H9 (cell line): ENCODE results near the gene RAP1GDS1. TPM values are rescaled to one million over a fixed set of nuclear protein-coding genes. Genes with fewer than 3 reads are reported as not detected.

Experiments used
- DNase-seq: peaks from one replicate; pipeline ENCODE4 v3.0.0-alpha.2; 2017
- H2AFZ ChIP-seq: one replicate; pipeline ENCODE4 v1.6.1; 2013; ENCODE audit warnings: mild to moderate bottlenecking, low read length, control low read depth, moderate library complexity
- H2AK5ac ChIP-seq: 2 replicates; pipeline ENCODE4 v1.6.1; 2013; ENCODE audit warnings: low read length, control low read depth, mixed read lengths; ENCODE audit not compliant: insufficient read length
- H2BK120ac ChIP-seq: one replicate; pipeline ENCODE4 v1.6.1; 2013; ENCODE audit warnings: low read depth, mild to moderate bottlenecking, low read length, control low read depth, inconsistent platforms; ENCODE audit not compliant: poor library complexity, severe bottlenecking
- H2BK12ac ChIP-seq: 2 replicates; pipeline ENCODE4 v1.6.1; 2013; ENCODE audit warnings: low read length, control low read depth, mixed read lengths, low read depth; ENCODE audit not compliant: insufficient read length
- H2BK15ac ChIP-seq: 2 replicates; pipeline ENCODE4 v1.6.1; 2013; ENCODE audit warnings: low read depth, low read length, control low read depth
- H2BK20ac ChIP-seq: one replicate; pipeline ENCODE4 v1.6.1; 2013; ENCODE audit warnings: low read depth, mild to moderate bottlenecking, low read length, control low read depth, inconsistent platforms; ENCODE audit not compliant: poor library complexity, severe bottlenecking
- H2BK5ac ChIP-seq: 2 replicates; pipeline ENCODE4 v1.6.1; 2013; ENCODE audit warnings: low read length, control low read depth, mixed read lengths; ENCODE audit not compliant: insufficient read length
- H3K14ac ChIP-seq: 2 replicates; pipeline ENCODE4 v1.6.1; 2013; ENCODE audit warnings: low read length, control low read depth; ENCODE audit not compliant: insufficient read depth
- H3K18ac ChIP-seq: 2 replicates; pipeline ENCODE4 v1.6.1; 2013; ENCODE audit warnings: low read depth, mild to moderate bottlenecking, mixed read lengths, low read length, control low read depth; ENCODE audit not compliant: insufficient read length
- H3K23ac ChIP-seq: 2 replicates; pipeline ENCODE4 v1.6.1; 2013; ENCODE audit warnings: low read length, control low read depth, mixed read lengths, low read depth; ENCODE audit not compliant: insufficient read length
- H3K23me2 ChIP-seq: 2 replicates; pipeline ENCODE4 v1.6.1; 2013; ENCODE audit warnings: low read depth, mild to moderate bottlenecking, mixed read lengths, low read length, control low read depth; ENCODE audit not compliant: insufficient read length, poor library complexity, severe bottlenecking
- H3K27ac ChIP-seq: 2 replicates; pipeline ENCODE4 v1.5.1; 2013; ENCODE audit warnings: low read length, control low read depth, mixed read lengths, low read depth; ENCODE audit not compliant: insufficient read length
- H3K27me3 ChIP-seq: 2 replicates; pipeline ENCODE4 v1.6.1; 2013; ENCODE audit warnings: low read length, control low read depth, inconsistent platforms; ENCODE audit not compliant: insufficient read depth
- H3K4ac ChIP-seq: 2 replicates; pipeline ENCODE4 v1.6.1; 2013; ENCODE audit warnings: low read depth, mild to moderate bottlenecking, control low read depth, inconsistent platforms, low read length, moderate library complexity
- H3K4me1 ChIP-seq: 2 replicates; pipeline ENCODE4 v1.6.1; 2013; ENCODE audit warnings: low read length, control low read depth, inconsistent platforms; ENCODE audit not compliant: insufficient read depth
- H3K4me2 ChIP-seq: 2 replicates; pipeline ENCODE4 v1.6.1; 2013; ENCODE audit warnings: low read length, control low read depth, mixed read lengths; ENCODE audit not compliant: insufficient read length, insufficient read depth
- H3K56ac ChIP-seq: 2 replicates; pipeline ENCODE4 v1.6.1; 2013; ENCODE audit warnings: low read depth, mild to moderate bottlenecking, mixed read lengths, low read length, control low read depth; ENCODE audit not compliant: insufficient read length
- H3K79me1 ChIP-seq: 2 replicates; pipeline ENCODE4 v1.6.1; 2013; ENCODE audit warnings: low read depth, mild to moderate bottlenecking, moderate library complexity, low read length, control low read depth, inconsistent platforms; ENCODE audit not compliant: insufficient read depth, poor library complexity, severe bottlenecking
- H3K79me2 ChIP-seq: 2 replicates; pipeline ENCODE4 v1.6.1; 2013; ENCODE audit warnings: low read length, control low read depth, inconsistent platforms; ENCODE audit not compliant: insufficient read depth
- H3K9ac ChIP-seq: 2 replicates; pipeline ENCODE4 v1.6.1; 2013; ENCODE audit warnings: low read length, control low read depth, mixed read lengths; ENCODE audit not compliant: insufficient read length; ENCODE audit errors: extremely low read depth
- H3K9me3 ChIP-seq: one replicate; pipeline ENCODE4 v1.6.1; 2013; ENCODE audit warnings: low read depth, low read length, inconsistent platforms; ENCODE audit not compliant: control insufficient read depth
- H3T11ph ChIP-seq: one replicate; pipeline ENCODE4 v1.6.1; 2013; ENCODE audit warnings: mild to moderate bottlenecking, low read length, control low read depth, inconsistent platforms
- H4K20me1 ChIP-seq: one replicate; pipeline ENCODE4 v1.6.1; 2013; ENCODE audit not compliant: control insufficient read depth, insufficient read length, insufficient read depth
- H4K5ac ChIP-seq: 2 replicates; pipeline ENCODE4 v1.6.1; 2013; ENCODE audit warnings: low read depth, mild to moderate bottlenecking, mixed read lengths, low read length, control low read depth; ENCODE audit not compliant: insufficient read length
- H4K8ac ChIP-seq: replicated peaks from 2 replicates; pipeline ENCODE4 v1.6.1; 2013; ENCODE audit warnings: low read length, control low read depth, mixed read lengths, low read depth; ENCODE audit not compliant: insufficient read length
- H4K91ac ChIP-seq: 2 replicates; pipeline ENCODE4 v1.6.1; 2013; ENCODE audit warnings: low read depth, mild to moderate bottlenecking, moderate library complexity, mixed read lengths, low read length, control low read depth; ENCODE audit not compliant: insufficient read length
- H3K27ac Mint-ChIP-seq, 3 experiments: 2 replicates in 2 of 3; 3 replicates in 1 of 3; pipeline ENCODE4 v1.8.0; 2020 to 2021; ENCODE audit warnings: mixed read lengths in 3 of 3, mild to moderate bottlenecking in 1 of 3, moderate library complexity in 1 of 3
- H3K27me3 Mint-ChIP-seq: 2 replicates; pipeline ENCODE4 v1.8.0; 2021; ENCODE audit warnings: low read depth, mild to moderate bottlenecking, moderate library complexity, mixed read lengths
- H3K36me3 Mint-ChIP-seq, 3 experiments: 2 replicates in 2 of 3; 3 replicates in 1 of 3; pipeline ENCODE4 v1.8.0; 2020 to 2021; ENCODE audit warnings: low read depth in 3 of 3, mixed read lengths in 3 of 3; ENCODE audit not compliant: insufficient read depth in 1 of 3
- H3K4me1 Mint-ChIP-seq, 2 experiments: 2 replicates each; pipeline ENCODE4 v1.8.0; 2020; ENCODE audit warnings: mixed read lengths in 2 of 2
- H3K4me3 Mint-ChIP-seq, 2 experiments: 2 replicates in 1 of 2; 3 replicates in 1 of 2; pipeline ENCODE4 v1.8.0; 2020 to 2021; ENCODE audit warnings: mild to moderate bottlenecking in 2 of 2, mixed read lengths in 2 of 2, moderate library complexity in 1 of 2
- H3K9me3 Mint-ChIP-seq, 2 experiments: 2 replicates in 1 of 2; 3 replicates in 1 of 2; pipeline ENCODE4 v1.8.0; 2020; ENCODE audit warnings: mild to moderate bottlenecking in 2 of 2, mixed read lengths in 2 of 2, moderate library complexity in 1 of 2
- CTCF ChIP-seq: fragments of 200-600 bp; sonication (generic); conservative IDR thresholded peaks from 3 replicates; pipeline ENCODE4 v1.8.0; 2021; ENCODE audit warnings: antibody characterized with exemption, mild to moderate bottlenecking
- WGBS: extraction: QIAGEN DNeasy Blood & Tissue Kit; methylation state at CpG from one replicate; pipeline ENCODE4 v1.1.7; 2013; ENCODE audit warnings: missing lambda C conversion rate, low lambda C conversion rate, mixed read lengths; ENCODE audit not compliant: insufficient read length; ENCODE audit errors: extremely low coverage; 5-methylcytosine and 5-hydroxymethylcytosine counted together
- total RNA-seq: library from RNA; stranded (reverse); gene quantifications from 2 replicates; pipeline ENCODE4 v1.2.1, GENCODE V29; 2021

Gene RAP1GDS1
- total RNA-seq, 1 experiment from 2014 or later = 25.2 TPM

GRCh38 chr4:98249831-98250230 lies 11.4 kb upstream of the RAP1GDS1 start:
- WGBS = no CpG with 5 or more reads among the region's 1 CpG
- no peak overlapping the region for H3K56ac ChIP-seq
- H3K79me2 ChIP-seq = no peaks in the 10 kb centered on the region
- no peak overlapping the region for H2BK120ac ChIP-seq
- 0 out of 7 replicates have a peak overlapping the region, but pooled peaks of 1 of the 3 experiments have one; percentile 10 for H3K27ac Mint-ChIP-seq
- H3K9me3 ChIP-seq = no peaks in the 10 kb centered on the region
- no peak overlapping the region for H2BK20ac ChIP-seq
- no peaks in the 10 kb centered on the region for H3K27me3 Mint-ChIP-seq
- no peak overlapping the region for H4K91ac ChIP-seq
- H3K79me1 ChIP-seq = no peaks in the 10 kb centered on the region
- H4K8ac ChIP-seq = no peak overlapping the region
- no peak overlapping the region for H3T11ph ChIP-seq
- no peak for DNase-seq
- H3K9ac ChIP-seq = no peak overlapping the region
- H3K4me1 ChIP-seq = no peaks in the 10 kb centered on the region
- H3K27ac ChIP-seq = no peak overlapping the region
- H2AFZ ChIP-seq = no peak overlapping the region
- no peak overlapping the region for H3K4me3 Mint-ChIP-seq
- no peak overlapping the region for H2BK5ac ChIP-seq
- H3K14ac ChIP-seq = no peak overlapping the region
- H3K9me3 Mint-ChIP-seq = no peaks in the 10 kb centered on the region
- no peak overlapping the region for H3K4me2 ChIP-seq
- H2BK12ac ChIP-seq = no peak overlapping the region
- H4K20me1 ChIP-seq = no peaks in the 10 kb centered on the region
- TF ChIP-seq CTCF = no peak
- no peak overlapping the region for H3K23ac ChIP-seq
- H2BK15ac ChIP-seq = no peak overlapping the region
- H3K23me2 ChIP-seq = no peaks in the 10 kb centered on the region
- H3K4ac ChIP-seq = no peak overlapping the region
- H3K27me3 ChIP-seq = no peaks in the 10 kb centered on the region
- no peak overlapping the region for H3K18ac ChIP-seq
- H2AK5ac ChIP-seq = no peak overlapping the region
- no peaks in the 10 kb centered on the region for H3K36me3 Mint-ChIP-seq
- no peaks in the 10 kb centered on the region for H3K4me1 Mint-ChIP-seq
- H4K5ac ChIP-seq = no peak overlapping the region
